Upper lobe of right lung (tissue), 1 donor: ENCODE data around the gene F2RL2. TPM values are rescaled to one million over a fixed set of nuclear protein-coding genes. Genes with fewer than 3 reads are reported as not detected.

Experiments
- ATAC-seq: fragments of 200-7000 bp; cut with Tn5 transposase; one replicate; pipeline ENCODE4 v1.9.1; 2020; ENCODE audit warnings: mild to moderate bottlenecking, moderate library complexity
- DNase-seq: peaks from one replicate; pipeline ENCODE4 v3.0.0-alpha.2; 2020
- H3K27ac ChIP-seq: fragments of 200-600 bp; one replicate; pipeline ENCODE4 v1.8.0; 2022
- H3K27me3 ChIP-seq: fragments of 200-600 bp; one replicate; pipeline ENCODE4 v1.8.0; 2022; ENCODE audit warnings: mild to moderate bottlenecking
- H3K36me3 ChIP-seq: fragments of 200-600 bp; one replicate; pipeline ENCODE4 v1.8.0; 2022
- H3K4me1 ChIP-seq: fragments of 200-600 bp; one replicate; pipeline ENCODE4 v1.8.0; 2022
- H3K4me3 ChIP-seq: fragments of 200-600 bp; one replicate; pipeline ENCODE4 v1.8.0; 2022; ENCODE audit warnings: mild to moderate bottlenecking
- H3K9me3 ChIP-seq: fragments of 200-600 bp; one replicate; pipeline ENCODE4 v1.8.0; 2022
- intact Hi-C: fragments of 100-400 bp; cut with DNase I; formaldehyde crosslinking; loops from one replicate; pipeline ENCODE4 v1.11.0; 2022
- total RNA-seq: library from RNA; stranded (reverse); fragmentation: NEBNext Ultra II Directional; extraction: Animal tissue kit (Norgen Biotek cat#: 25700); gene quantifications from one replicate; pipeline ENCODE4 v1.2.1, GENCODE V29; 2021
- TF ChIP-seq, protein P1 (sequence below): fragments of 200-600 bp; IDR thresholded peaks from one replicate; pipeline ENCODE4 v1.8.0; 2022; ENCODE audit warnings: antibody characterized with exemption
- donor health status: DM: no; HTN: yes; CAD: no; lungs with severe emphysema.

F2RL2 gene
- total RNA-seq, 1 donor from 2014 or later, result 1.2 TPM

DNA sequence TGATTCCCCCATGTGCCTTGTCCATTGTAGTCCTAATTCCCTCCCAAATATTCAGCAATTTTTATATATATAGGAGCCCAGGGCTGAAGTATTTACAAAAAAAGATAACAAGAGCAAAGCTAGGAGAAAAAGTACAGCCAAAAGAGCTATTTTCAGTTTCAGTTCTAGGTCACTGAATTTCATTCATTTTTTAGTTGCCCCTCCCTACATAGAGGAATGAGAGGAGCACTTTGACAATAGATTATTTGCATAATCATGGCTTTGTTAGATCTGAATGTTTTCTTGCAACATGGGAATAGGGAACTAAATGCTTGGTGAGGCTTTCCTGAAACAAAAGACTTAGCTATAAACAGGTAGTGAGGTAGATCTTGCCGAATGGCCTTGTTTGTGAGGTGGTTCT, 15.3 kb upstream of the F2RL2 start:
- intact Hi-C loops, result no loop called here
- no peak for DNase-seq

DNA sequence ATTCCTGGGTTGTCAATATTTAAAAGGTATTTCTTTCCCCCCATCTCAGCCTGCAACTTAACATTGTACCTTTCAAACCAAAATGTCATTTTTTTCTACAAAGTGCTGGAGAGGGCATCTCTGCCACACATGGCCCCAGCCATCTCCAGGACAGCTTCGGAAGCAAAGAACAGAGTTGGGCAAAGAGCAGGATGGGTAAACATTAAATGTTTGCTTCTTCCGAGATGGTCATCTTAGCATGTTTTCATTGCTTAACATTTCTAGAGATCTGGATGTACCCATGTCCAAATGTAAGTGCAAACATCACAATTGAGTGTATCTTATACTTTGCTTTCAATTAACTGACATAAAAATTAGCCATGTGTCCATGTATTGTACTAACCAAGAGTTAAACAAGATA, 14.3 kb upstream of the F2RL2 start:
- DNase-seq (no peak), ATAC-seq (no peak)
- H3K36me3 ChIP-seq, result peaks cover under 1% of the 10 kb centered on the region
- no peak overlapping the region for H3K27ac ChIP-seq
- H3K9me3 ChIP-seq, result no peaks in the 10 kb centered on the region
- H3K4me3 ChIP-seq, result no peak overlapping the region
- TF ChIP-seq, protein P1, sequence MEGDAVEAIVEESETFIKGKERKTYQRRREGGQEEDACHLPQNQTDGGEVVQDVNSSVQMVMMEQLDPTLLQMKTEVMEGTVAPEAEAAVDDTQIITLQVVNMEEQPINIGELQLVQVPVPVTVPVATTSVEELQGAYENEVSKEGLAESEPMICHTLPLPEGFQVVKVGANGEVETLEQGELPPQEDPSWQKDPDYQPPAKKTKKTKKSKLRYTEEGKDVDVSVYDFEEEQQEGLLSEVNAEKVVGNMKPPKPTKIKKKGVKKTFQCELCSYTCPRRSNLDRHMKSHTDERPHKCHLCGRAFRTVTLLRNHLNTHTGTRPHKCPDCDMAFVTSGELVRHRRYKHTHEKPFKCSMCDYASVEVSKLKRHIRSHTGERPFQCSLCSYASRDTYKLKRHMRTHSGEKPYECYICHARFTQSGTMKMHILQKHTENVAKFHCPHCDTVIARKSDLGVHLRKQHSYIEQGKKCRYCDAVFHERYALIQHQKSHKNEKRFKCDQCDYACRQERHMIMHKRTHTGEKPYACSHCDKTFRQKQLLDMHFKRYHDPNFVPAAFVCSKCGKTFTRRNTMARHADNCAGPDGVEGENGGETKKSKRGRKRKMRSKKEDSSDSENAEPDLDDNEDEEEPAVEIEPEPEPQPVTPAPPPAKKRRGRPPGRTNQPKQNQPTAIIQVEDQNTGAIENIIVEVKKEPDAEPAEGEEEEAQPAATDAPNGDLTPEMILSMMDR, result no peak
- no peaks in the 10 kb centered on the region for H3K27me3 ChIP-seq
- H3K4me1 ChIP-seq, result peaks cover 8% of the 10 kb centered on the region
- intact Hi-C loops, result no loop called here

More for the DNA sequence above, 15.3 kb upstream of the F2RL2 start:
- Histone ChIP-seq H3K27ac (no peak overlapping the region), H3K27me3 (no peaks in the 10 kb centered on the region), H3K4me3 (no peak overlapping the region), H3K4me1 (peaks cover 8% of the 10 kb centered on the region), H3K9me3 (no peaks in the 10 kb centered on the region), H3K36me3 (peaks cover 10% of the 10 kb centered on the region)
- no peak for ATAC-seq
- TF ChIP-seq, protein P1, result no peak

DNA sequence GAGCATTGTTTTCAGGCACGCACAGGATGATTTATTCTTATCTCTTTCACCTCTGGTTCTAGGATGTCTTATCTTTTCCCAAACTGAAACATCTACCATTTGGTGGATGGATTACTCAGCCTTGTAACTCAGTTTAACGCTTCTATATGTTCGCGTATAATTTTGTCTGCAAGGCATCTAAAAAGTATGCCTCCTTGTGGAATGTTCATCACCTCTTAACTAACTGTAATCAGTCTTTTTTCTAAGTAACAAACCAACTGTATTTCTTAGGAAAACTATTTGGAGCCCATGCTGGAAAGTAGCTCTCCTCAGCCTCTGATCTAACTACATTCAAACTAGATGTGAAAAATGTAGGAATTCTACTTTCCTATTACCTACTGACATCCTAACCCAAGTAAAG, 11.5 kb upstream of the F2RL2 start:
- Histone ChIP-seq H3K9me3 (no peaks in the 10 kb centered on the region), H3K27ac (no peak overlapping the region), H3K27me3 (no peaks in the 10 kb centered on the region), H3K4me3 (no peak overlapping the region), H3K36me3 (no peaks in the 10 kb centered on the region), H3K4me1 (peaks cover 8% of the 10 kb centered on the region)
- TF ChIP-seq, protein P1, result no peak
- intact Hi-C loops, result no loop called here
- no peak for DNase-seq
- no peak for ATAC-seq

DNA sequence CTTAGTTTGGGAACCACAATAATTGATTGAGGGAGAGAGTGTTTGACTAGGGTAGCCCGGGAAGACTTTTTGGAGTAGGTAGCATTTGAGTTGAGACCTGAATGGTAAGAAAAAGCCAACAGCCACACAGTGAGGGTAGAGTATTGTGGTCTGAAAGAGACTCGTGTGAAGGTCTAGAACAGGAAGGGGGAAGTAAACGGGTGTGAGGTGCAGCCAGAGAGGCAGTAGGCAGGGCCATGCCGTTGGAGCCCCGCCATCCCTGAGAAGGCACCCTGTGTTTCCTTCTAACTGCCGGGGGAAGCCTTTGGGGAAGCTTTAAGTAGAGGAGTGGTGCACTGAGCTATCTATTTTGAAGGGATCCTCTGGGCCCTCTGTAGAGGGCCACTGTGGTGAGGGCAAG, 3.5 kb upstream of the F2RL2 start:
- H3K4me1 ChIP-seq, result no peaks in the 10 kb centered on the region
- H3K36me3 ChIP-seq, result no peaks in the 10 kb centered on the region
- TF ChIP-seq, protein P1, result no peak
- no peaks in the 10 kb centered on the region for H3K27me3 ChIP-seq
- no peak overlapping the region for H3K4me3 ChIP-seq
- no peak for DNase-seq
- H3K9me3 ChIP-seq, result no peaks in the 10 kb centered on the region
- peak; percentile 35 for ATAC-seq
- no peak overlapping the region for H3K27ac ChIP-seq
- intact Hi-C loops, result no loop called here

DNA sequence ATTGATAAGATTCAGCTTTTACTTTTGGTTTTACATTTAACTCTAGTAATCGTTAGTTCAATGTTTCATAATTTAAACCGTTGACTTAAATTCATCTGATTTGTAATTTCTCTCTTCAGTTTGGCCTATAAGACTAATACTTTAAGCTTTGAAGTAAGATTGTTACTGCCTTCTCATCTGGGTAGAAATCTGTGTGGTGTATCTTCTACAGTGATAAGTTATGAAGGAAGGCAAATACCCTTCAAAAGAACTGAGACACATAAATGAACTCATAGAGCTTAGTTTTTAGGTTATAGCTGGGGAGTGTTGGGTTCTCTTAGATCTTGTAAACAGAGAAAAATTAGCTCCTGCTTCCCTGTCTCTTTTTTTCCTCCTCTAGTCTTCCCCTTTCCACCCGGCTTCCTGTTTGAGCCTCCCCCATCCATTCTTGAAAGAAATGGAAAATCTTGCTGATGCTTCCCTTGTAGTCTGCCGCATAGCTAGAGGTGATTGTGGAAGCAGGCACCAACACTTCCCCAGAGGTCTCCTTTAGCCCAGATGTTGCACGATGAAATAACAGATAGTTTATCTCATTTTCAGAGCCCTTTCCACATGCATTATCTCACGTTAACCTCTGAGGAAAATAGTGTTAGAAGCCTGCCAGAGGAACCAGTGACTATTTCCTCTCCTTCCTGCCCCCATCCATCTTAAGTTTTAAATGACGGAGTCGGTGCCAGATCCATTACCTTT, 2.0 kb upstream of the F2RL2 start:
- TF ChIP-seq, protein P1, result no peak
- H3K36me3 ChIP-seq, result no peaks in the 10 kb centered on the region
- no peaks in the 10 kb centered on the region for H3K4me1 ChIP-seq
- no peak overlapping the region for H3K4me3 ChIP-seq
- DNase-seq (no peak), ATAC-seq (no peak)
- H3K27ac ChIP-seq, result no peak overlapping the region
- intact Hi-C loops, result no loop called here
- no peaks in the 10 kb centered on the region for H3K27me3 ChIP-seq
- no peaks in the 10 kb centered on the region for H3K9me3 ChIP-seq
